Keratinocyte (primary cell): Measurements from ENCODE around the gene EIF2D.

Experiments
- CTCF ChIP-seq, 3 experiments: IDR thresholded peaks in 1 of 3; conservative IDR thresholded peaks in 1 of 3; optimal IDR thresholded peaks in 1 of 3; 2 replicates in 2 of 3; 3 replicates in 1 of 3; pipeline versions ENCODE3 to v1.5.1; 2011; ENCODE audit warnings: low read length in 3 of 3, mild to moderate bottlenecking in 3 of 3, moderate library complexity in 2 of 3, control low read depth in 1 of 3, inconsistent platforms in 1 of 3; ENCODE audit not compliant: insufficient read depth in 2 of 3; ENCODE audit errors: extremely low read depth in 1 of 3
- EZH2 ChIP-seq: IDR thresholded peaks from one replicate; pipeline ENCODE4 v1.6.1; 2012; ENCODE audit warnings: inconsistent platforms, mild to moderate bottlenecking, low read length, moderate library complexity

GRCh38 chr1:206555473-206555935, 56.8 kb downstream of the EIF2D start:
- TF ChIP-seq EZH2 (no peak), CTCF (optimal IDR thresholded peaks at IDR 0.05 in 1 of 3, IDR thresholded peaks at IDR 0.05 in 1 of 3, conservative IDR thresholded peaks at IDR 0.05 in 1 of 3; ENCODE audit: extremely low read depth in 1 of 3, insufficient read depth in 2 of 3, low read length in 3 of 3) (no peak)
